ENCODE data around the gene RBCK1. TPM values are rescaled to one million over a fixed set of nuclear protein-coding genes. Genes with fewer than 3 reads are reported as not detected.
"Not testable (repeated sequence)": the region's sequence is repeated elsewhere in the genome, so short reads cannot be mapped to it uniquely, and the experiment has no call there.

RBCK1 gene
- total RNA-seq, 1 donor from 2014 or later: 43.7 TPM

DNA sequence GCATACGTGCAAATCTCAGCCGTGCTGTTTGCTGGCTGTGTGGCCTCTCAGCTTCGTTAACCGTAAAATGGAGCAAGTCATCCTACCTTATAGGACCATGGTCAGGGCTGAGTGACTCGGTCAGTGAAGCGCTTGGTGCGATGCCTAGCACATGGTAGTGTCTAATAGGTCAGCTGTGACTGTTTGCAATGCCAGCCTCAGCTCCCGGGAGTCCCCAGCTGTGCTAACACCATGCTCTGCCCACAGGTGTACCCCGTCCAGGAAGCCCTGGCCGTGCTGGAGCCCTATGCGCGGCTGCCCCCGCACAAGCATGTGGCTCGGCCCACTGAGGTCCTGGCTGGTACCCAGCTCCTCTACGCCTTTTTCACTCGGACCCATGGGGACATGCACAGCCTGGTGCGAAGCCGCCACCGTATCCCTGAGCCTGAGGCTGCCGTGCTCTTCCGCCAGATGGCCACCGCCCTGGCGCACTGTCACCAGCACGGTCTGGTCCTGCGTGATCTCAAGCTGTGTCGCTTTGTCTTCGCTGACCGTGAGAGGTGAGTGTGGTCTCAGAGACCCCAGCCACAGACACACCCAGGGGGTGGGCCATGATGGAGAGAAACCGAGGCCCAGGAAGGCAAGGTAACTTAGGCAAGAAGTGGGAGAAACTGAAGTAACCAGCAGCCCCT is 16.9 kb upstream of the RBCK1 start:
- DNase-seq (ENCODE audit: missing footprints): no peak
- no peak for ATAC-seq
- intact Hi-C loops (cut with DNase I): no loop called here

DNA sequence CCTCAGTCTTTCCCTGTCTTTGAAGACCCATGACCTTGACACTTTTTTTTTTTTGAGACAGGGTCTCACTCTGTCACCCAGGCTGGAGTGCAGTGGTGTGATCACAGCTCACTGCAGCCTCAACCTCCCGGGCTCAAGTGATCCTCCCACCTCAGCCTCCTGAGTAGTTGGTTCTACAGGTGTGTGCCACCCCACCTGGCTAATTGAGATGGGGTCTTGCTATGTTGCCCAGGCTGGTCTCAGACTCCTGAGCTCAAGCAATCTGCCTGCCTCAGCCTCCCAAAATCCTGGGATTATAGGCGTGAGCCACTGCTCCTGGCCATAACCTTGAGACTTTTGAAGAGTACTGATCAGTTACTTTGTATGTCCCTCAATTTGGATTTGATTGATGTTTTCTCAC is 14.8 kb upstream of the RBCK1 start:
- DNase-seq (ENCODE audit: missing footprints); ATAC-seq; intact Hi-C loops (cut with DNase I): not testable (repeated sequence)

DNA sequence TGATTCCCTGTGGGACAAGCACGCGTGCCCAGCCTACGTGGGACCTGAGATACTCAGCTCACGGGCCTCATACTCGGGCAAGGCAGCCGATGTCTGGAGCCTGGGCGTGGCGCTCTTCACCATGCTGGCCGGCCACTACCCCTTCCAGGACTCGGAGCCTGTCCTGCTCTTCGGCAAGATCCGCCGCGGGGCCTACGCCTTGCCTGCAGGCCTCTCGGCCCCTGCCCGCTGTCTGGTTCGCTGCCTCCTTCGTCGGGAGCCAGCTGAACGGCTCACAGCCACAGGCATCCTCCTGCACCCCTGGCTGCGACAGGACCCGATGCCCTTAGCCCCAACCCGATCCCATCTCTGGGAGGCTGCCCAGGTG is 11.9 kb upstream of the RBCK1 start:
- intact Hi-C loops (cut with DNase I): no loop called here
- ATAC-seq (no peak), DNase-seq (ENCODE audit: missing footprints) (no peak)

DNA sequence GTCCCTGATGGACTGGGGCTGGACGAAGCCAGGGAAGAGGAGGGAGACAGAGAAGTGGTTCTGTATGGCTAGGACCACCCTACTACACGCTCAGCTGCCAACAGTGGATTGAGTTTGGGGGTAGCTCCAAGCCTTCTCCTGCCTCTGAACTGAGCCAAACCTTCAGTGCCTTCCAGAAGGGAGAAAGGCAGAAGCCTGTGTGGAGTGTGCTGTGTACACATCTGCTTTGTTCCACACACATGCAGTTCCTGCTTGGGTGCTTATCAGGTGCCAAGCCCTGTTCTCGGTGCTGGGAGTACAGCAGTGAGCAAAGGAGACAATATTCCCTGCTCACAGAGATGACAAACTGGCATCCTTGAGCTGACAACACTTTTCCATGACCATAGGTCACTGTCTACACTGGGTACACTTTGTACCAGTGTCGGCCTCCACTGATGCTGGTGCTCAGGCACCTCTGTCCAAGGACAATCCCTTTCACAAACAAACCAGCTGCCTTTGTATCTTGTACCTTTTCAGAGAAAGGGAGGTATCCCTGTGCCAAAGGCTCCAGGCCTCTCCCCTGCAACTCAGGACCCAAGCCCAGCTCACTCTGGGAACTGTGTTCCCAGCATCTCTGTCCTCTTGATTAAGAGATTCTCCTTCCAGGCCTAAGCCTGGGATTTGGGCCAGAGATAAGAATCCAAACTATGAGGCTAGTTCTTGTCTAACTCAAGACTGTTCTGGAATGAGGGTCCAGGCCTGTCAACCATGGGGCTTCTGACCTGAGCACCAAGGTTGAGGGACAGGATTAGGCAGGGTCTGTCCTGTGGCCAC is 11.3 kb upstream of the RBCK1 start:
- DNase-seq (ENCODE audit: missing footprints): no peak
- no peak for ATAC-seq
- intact Hi-C loops (cut with DNase I): no loop called here

DNA sequence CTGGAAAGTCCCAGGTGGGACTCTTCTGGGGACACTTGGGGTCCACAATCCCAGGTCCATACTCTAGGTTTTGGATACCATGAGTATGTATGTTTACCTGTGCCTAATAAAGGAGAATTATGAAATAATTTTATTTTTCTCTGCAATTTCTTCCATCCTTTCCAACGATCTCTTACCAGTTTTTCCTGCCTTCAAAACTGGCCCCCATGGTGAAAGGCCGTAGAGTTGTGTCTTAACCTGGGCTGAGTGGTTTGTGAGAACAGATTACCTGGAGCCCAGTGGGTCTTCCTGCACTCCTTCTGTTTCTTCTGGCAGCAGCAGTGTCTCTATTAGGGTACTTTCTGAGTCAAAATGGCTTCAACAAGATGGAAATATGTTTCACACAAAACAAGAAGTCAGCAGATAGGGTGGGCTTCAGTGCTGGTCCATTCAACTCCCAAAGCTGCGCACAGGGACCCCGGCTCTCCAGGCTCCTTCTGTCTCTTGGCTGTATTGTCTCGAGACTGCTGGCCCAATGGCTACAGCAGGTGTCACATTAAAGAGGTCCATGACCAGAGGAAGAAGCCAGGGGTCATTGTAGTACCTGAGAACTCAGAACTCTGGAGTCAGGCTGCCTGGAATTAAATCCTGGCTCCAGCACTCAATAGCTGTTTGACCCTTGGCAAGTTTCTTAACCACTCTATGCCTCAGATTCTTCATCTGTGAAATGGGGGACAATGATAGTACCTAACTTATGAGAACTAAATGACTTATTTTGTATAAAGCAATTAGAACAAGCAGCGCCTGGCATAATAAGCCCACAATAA is 10.5 kb upstream of the RBCK1 start:
- no peak for DNase-seq (ENCODE audit: missing footprints)
- no peak for ATAC-seq
- intact Hi-C loops (cut with DNase I): no loop called here

DNA sequence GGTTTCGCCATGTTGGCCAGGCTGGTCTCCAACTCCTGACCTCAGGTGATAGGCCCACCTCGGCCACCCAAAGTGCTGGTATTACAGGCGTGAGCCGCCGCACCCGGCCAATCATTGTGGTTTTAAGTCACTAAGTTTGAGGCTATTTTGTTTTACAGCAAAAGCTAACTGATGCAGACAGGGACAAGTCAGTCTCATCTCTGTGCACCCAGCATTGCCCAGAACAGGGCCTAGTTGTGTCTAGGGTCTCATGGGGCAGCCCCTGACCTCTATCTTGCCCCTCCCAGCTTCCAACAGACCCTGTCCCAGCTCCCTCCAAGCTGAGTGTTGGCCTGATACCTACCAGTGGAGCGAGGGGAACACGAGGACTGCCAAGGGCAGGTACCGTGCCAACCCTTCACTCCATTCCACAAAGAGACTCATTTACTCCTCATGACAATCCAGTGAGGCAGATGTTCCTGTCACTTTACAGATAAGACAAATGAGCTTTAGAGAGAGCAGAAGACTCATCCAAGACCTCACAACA is 8.9 kb upstream of the RBCK1 start:
- ATAC-seq (no peak), DNase-seq (ENCODE audit: missing footprints) (no peak)
- intact Hi-C loops (cut with DNase I): no loop called here

DNA sequence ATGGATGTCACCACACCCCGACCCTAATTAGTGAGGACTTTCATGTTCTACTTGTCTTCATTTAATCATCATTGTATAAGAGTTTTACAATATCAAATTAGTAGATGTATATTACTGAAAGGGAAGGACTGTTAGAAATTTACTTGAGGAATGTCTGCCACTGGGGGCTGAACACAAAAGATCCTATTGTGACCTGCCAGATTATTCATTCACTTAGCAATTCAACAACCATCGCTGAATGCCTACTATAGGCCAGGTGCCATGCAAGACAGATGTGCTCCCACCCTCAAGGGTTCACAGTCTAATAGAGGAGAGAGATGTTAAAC is 8.0 kb upstream of the RBCK1 start:
- intact Hi-C loops (cut with DNase I): no loop called here
- no peak for ATAC-seq
- no peak for DNase-seq (ENCODE audit: missing footprints)

DNA sequence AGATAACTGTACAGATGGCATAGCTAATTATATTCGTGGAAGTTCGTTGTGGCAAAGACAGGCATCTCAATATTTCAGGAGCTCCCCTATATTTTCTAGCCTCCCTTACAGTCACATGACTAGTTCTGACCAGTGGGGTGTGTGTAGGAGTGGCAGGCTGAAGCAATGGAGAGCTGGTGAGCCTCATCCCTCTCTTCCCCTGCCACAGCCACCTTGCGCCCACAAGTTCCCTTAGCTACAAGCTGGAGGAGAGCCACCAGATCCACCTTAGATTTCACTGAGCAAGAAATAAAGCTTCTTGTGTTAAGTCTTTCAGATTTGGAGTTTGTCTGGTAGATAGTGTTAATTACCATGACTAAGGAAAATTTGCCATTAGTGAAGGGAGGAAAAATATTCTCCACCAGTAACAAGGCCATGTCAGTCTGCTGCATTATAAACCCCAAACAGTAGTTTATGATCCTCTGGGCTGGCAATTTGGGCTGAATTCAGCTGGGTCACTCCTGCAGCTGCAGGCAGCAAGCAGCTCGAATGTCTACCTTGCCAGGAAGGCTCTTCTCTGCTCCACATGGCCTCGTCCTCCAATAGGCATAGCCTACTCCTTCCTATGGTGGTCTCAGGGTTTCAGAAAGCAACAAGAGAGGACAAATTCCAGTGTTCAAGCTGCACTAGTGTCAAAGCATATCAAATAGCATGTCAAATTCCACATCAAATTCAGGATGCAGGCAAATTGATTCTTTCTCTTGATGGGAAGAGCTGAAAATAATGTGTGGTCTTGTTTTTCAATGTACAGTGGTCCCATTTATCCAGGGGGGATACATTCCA is 7.4 kb upstream of the RBCK1 start:
- no peak for ATAC-seq
- intact Hi-C loops (cut with DNase I): no loop called here
- DNase-seq (ENCODE audit: missing footprints): no peak

DNA sequence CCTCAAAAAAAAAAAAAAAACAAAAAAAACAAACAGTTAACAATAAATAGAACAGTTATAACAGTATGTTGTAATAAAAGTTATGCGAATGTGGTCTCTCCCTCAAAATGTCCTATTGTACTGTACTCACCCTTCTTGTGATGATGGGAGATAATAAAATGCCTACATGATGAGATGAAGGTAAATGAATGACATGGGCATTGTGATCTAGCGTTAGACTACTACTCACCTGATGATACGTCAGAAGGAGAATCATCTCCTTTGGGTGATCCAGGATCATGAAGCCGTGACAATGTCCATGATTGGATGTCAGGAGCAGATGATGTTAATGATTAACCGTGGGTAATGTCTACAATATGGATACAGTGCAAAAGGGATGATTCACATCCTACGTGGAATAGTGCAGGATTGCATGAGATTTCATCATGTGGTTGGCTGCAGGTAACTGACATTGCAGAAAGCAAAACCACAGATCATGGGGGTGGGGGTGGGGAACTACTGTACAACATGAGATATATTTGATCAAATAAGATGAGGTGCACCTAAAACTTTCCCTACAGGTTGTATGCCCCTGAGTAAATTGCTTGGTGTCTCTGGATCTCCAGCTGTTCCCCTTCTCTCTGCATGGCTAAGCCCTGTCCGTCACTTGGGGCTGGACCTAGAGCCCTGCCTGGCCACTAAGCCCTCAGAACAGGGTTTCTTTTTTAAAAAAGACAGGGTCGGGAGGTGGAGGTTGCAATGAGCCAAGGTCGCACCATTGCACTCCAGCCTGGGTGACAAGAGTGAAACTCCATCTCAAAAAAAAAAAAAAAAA is 6.2 kb upstream of the RBCK1 start:
- ATAC-seq: no peak
- intact Hi-C loops (cut with DNase I): no loop called here
- no peak for DNase-seq (ENCODE audit: missing footprints)

DNA sequence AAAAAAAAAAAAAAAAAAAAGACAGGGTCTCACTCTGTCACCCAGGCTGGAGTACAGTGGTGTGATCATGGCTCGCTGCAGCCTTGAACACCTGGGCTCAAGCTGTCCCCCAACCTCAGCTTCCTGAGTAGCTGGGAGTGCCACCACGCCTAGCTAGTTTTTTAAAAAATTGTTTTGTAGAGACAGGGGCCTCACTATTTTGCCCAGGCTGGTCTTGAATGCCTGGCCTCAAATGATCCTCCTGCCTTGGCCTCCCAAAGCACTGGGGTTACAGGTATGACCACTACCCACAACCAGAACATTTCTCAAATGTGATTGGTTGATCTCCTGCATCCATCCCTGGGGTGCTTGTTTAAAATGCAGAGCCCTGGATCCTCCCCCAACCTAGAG is 5.6 kb upstream of the RBCK1 start:
- ATAC-seq (no peak), DNase-seq (ENCODE audit: missing footprints) (no peak)
- intact Hi-C loops (cut with DNase I): no loop called here

DNA sequence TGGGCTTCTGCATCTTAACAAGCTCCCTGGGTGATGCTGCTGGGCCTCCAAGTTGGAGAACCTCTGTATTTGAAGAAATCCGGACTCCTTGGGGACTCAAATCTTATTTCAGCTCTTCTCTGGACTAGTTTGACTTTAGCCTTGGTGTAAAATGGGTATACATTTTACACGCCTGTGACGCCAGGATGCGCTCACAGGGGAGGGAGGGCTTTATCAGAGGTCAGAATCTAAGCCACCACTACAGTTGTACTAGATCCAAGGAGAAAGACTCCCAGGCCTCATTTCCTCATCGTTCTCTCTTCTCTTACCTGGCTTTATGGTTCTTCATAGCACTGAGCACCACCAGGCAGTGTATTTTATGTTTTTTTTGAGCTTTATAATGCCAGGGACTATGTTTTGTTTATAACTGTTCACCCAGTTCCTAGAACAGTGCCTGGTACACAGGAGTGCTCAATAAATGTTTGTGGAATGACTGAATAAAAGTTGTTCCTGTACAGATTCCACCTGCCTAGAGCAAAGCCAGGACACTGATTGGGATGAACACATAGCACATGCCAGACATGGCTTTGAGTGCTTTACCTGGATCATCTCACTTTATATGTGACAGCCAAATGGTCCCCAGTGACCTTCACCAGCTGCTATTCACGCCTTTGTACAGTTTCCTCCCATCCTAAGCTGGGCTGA is 5.1 kb upstream of the RBCK1 start:
- intact Hi-C loops (cut with DNase I): no loop called here
- ATAC-seq: no peak

DNA sequence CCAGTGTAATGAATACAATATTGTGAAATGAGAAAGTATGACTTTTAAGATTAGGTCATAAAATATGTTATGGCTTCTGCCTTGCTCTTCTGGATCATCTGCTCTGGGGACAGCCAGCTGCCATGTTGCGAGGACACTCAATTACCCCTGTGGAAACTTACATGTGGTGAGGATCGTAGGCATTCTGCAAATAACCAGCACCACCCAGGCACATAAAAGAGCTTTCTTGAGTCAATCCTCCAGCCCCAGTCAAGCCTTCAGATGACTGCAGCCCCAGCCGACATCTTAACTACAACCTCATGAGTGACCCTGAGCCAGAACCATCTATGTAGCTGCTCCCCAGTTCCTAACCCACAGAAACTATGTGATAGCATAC is 4.5 kb upstream of the RBCK1 start:
- ATAC-seq (no peak), DNase-seq (ENCODE audit: missing footprints) (no peak)
- intact Hi-C loops (cut with DNase I): no loop called here

More for the DNA sequence above, 5.1 kb upstream of the RBCK1 start:
- no peak for DNase-seq (ENCODE audit: missing footprints)

DNA sequence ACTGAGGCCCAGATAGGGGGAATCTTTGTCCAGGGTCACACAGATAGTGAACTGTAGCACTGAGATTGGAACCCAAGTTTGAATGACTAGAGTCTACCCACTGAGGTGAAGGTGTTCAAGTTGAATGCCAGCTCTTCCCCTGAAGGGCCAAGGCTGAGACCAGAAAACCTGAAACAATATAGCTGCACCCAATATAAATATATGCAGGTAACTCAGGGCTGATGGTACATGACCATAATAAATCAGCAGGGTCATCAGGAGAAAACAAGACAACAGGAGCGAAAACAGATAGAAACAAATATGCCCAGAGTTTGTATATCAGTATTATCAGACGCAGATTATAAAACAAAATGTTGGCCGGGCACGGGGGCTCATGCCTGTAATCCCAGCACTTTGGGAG is 4.0 kb upstream of the RBCK1 start:
- intact Hi-C loops (cut with DNase I): no loop called here

DNA sequence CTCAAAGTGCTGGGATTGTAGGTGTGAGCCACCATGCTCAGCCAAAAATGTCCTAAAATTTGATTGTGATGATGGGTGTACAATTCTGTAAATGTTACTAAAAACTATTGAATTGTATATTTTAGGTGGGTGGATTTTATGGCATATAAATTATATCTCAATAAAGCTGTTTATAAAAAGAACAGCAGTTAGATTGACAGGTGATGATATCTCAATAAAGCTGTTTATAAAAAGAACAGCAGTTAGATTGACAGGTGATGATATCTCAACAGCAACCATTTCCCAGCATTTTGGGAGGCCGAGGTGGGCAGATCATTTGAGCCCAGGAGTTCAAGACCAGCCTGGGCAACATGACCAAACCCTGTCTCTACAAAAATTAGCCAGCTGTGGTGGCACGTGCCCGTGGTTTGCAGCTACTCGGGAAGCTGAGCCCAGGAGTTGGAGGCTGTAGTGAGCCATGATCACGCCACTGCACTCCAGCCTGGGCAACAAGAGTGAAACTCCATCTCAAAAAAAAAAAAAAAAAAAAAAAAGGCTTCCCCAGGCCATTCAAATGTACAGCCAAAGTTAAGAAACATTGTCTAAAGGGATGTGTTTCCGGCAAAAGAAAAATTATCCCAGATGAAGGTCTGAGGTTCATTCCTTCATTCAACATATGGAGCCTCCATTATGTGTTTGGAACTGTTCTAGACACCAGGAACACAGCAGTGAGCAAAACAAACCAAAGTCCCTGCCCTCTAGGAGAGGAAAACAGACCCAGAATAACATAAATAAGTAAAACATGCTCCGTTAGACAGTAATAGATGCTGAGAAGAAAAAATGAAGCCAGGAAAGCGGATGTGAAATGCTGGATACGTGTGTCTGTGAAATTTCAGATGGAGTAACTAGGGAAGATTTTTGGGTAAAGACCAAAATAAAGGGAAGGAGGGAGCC is 1.6 kb upstream of the RBCK1 start:
- ATAC-seq (no peak), DNase-seq (ENCODE audit: missing footprints) (no peak)
- intact Hi-C loops (cut with DNase I): loop anchor here (5.0 kb wide), 2 partner anchors 44 to 59 kb away; partner anchors contain the start of gene NRSN2

More for the DNA sequence above, 4.0 kb upstream of the RBCK1 start:
- ATAC-seq: no peak
- DNase-seq (ENCODE audit: missing footprints): no peak

DNA sequence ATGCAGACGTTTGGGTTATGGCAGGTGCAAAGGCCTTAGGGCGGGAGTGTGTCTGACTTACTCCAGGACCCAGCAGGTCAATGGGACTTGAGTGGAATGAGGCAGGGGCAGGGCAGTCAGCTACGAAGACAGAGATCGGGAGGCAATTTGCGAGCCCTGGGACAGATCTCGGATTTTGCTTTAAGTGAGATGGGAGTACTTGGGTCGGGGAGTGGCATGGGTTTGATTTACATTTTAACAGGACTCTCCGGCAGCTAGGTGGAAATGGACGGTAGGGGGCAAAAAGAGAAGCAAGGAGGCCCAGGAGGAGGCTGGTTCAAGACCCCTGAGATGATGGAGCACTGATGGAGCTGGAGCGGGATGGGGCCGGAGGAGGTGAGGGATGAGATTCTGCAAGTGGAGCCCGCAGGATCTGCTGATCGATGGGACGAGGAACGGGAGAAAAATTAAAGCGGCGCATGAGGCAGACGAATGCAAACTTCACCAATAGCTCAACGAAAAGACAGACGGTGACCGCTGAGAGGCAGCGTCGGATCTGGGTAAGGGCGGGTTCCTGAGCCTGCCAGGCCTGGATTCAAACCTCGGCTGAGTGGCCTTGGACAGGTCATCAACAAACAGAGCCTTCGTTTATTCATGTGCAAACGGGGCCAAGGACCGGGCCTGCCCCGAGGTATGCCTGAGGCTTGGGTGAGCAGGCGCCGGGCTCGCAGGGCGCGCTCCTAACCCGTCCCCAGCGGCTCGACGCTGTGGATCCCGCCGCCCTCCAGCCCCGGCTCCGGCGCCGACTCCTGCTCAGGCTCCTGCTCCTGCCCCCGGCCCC is 756 bp upstream of the RBCK1 start:
- ATAC-seq (peak; percentile 79), DNase-seq (ENCODE audit: missing footprints) (peak; percentile 92)
- intact Hi-C loops (cut with DNase I): loop anchor here (5.0 kb wide), 2 partner anchors 45 to 60 kb away; partner anchors contain the start of gene NRSN2
